HEK293 (cell line): Measurements from ENCODE around the gene LGI4.

Experiments used
- BCL11B ChIP-seq: fragments of 450-650 bp; formaldehyde crosslinking; IDR thresholded peaks from 2 replicates; pipeline ENCODE4 v1.5.1; 2016; ENCODE audit warnings: low read depth, missing biosample characterization, missing genetic modification characterization
- EGR2 ChIP-seq: fragments of 450-650 bp; formaldehyde crosslinking; IDR thresholded peaks from 2 replicates; pipeline ENCODE4 v1.5.1; 2016; ENCODE audit warnings: low read depth, missing biosample characterization, missing genetic modification characterization
- KLF16 ChIP-seq: fragments of 450-650 bp; formaldehyde crosslinking; IDR thresholded peaks from 2 replicates; pipeline ENCODE4 v1.5.1; 2017; ENCODE audit warnings: missing biosample characterization, missing genetic modification characterization
- ZBTB20 ChIP-seq: fragments of 450-650 bp; formaldehyde crosslinking; IDR thresholded peaks from 2 replicates; pipeline ENCODE4 v1.5.1; 2016; ENCODE audit warnings: missing biosample characterization, missing genetic modification characterization
- ZBTB48 ChIP-seq: fragments of 450-650 bp; formaldehyde crosslinking; IDR thresholded peaks from 2 replicates; pipeline ENCODE4 v1.5.1; 2016; ENCODE audit warnings: missing biosample characterization, missing genetic modification characterization
- ZEB2 ChIP-seq: fragments of 450-650 bp; formaldehyde crosslinking; IDR thresholded peaks from 2 replicates; pipeline ENCODE4 v1.5.1; 2016; ENCODE audit warnings: missing biosample characterization, missing genetic modification characterization
- ZFP37 ChIP-seq: fragments of 450-650 bp; formaldehyde crosslinking; IDR thresholded peaks from 2 replicates; pipeline ENCODE4 v1.5.1; 2016; ENCODE audit warnings: missing biosample characterization, missing genetic modification characterization
- ZFP41 ChIP-seq: fragments of 450-650 bp; formaldehyde crosslinking; IDR thresholded peaks from 2 replicates; pipeline ENCODE4 v1.5.1; 2016; ENCODE audit warnings: missing biosample characterization, missing genetic modification characterization, borderline replicate concordance
- ZNF174 ChIP-seq: fragments of 450-650 bp; formaldehyde crosslinking; IDR thresholded peaks from 2 replicates; pipeline ENCODE4 v1.5.0; 2017; ENCODE audit warnings: missing biosample characterization, mild to moderate bottlenecking, missing genetic modification characterization
- ZNF2 ChIP-seq: fragments of 450-650 bp; formaldehyde crosslinking; IDR thresholded peaks from 2 replicates; pipeline ENCODE4 v1.5.1; 2016; ENCODE audit warnings: missing biosample characterization, missing genetic modification characterization
- ZNF266 ChIP-seq: fragments of 450-650 bp; formaldehyde crosslinking; IDR thresholded peaks from 2 replicates; pipeline ENCODE4 v1.5.1; 2016; ENCODE audit warnings: missing biosample characterization, missing genetic modification characterization, low read depth
- ZNF335 ChIP-seq: fragments of 450-650 bp; formaldehyde crosslinking; conservative IDR thresholded peaks from 2 replicates; pipeline ENCODE4 v1.5.1; 2016; ENCODE audit warnings: missing biosample characterization, missing genetic modification characterization
- ZNF530 ChIP-seq: fragments of 450-650 bp; formaldehyde crosslinking; IDR thresholded peaks from 2 replicates; pipeline ENCODE4 v1.5.1; 2016; ENCODE audit warnings: low read depth, missing biosample characterization, missing genetic modification characterization
- ZNF555 ChIP-seq: fragments of 450-650 bp; formaldehyde crosslinking; conservative IDR thresholded peaks from 2 replicates; pipeline ENCODE4 v1.5.1; 2017; ENCODE audit warnings: missing biosample characterization, mild to moderate bottlenecking, missing genetic modification characterization, inconsistent platforms
- ZNF629 ChIP-seq: fragments of 450-650 bp; formaldehyde crosslinking; IDR thresholded peaks from 2 replicates; pipeline ENCODE4 v1.5.1; 2017; ENCODE audit warnings: missing biosample characterization, missing genetic modification characterization
- ZNF664 ChIP-seq: fragments of 450-650 bp; formaldehyde crosslinking; IDR thresholded peaks from 2 replicates; pipeline ENCODE4 v1.5.1; 2016; ENCODE audit warnings: missing biosample characterization, missing genetic modification characterization
- ZNF76 ChIP-seq: fragments of 450-650 bp; formaldehyde crosslinking; IDR thresholded peaks from 2 replicates; pipeline ENCODE4; 2016; ENCODE audit warnings: low read depth, missing biosample characterization, missing genetic modification characterization, borderline replicate concordance
- ZNF843 ChIP-seq: fragments of 450-650 bp; formaldehyde crosslinking; IDR thresholded peaks from 2 replicates; pipeline ENCODE4 v1.5.1; 2016; ENCODE audit warnings: missing biosample characterization, missing genetic modification characterization
- TF ChIP-seq, protein P1 (sequence below): fragments of 450-650 bp; formaldehyde crosslinking; IDR thresholded peaks from 2 replicates; pipeline ENCODE4 v1.5.1; 2017; ENCODE audit warnings: missing biosample characterization, missing genetic modification characterization
- TF ChIP-seq, protein P2 (sequence below): fragments of 450-650 bp; formaldehyde crosslinking; IDR thresholded peaks from 2 replicates; pipeline ENCODE4 v1.5.1; 2017; ENCODE audit warnings: missing biosample characterization, missing genetic modification characterization
- TF ChIP-seq, protein P3 (sequence below): IDR thresholded peaks from 2 replicates; pipeline ENCODE4 v1.6.1; 2011; ENCODE audit warnings: mild to moderate bottlenecking, low read depth, low read length, borderline replicate concordance
- TF ChIP-seq, protein P4 (sequence below): fragments of 450-650 bp; formaldehyde crosslinking; IDR thresholded peaks from 2 replicates; pipeline ENCODE4 v1.5.1; 2016; ENCODE audit warnings: missing biosample characterization, missing genetic modification characterization, low read depth
- TF ChIP-seq, protein P5 (sequence below): fragments of 450-650 bp; formaldehyde crosslinking; IDR thresholded peaks from 2 replicates; pipeline ENCODE4 v1.5.1; 2016; ENCODE audit warnings: missing biosample characterization, missing genetic modification characterization, borderline replicate concordance
- TF ChIP-seq, protein P6 (sequence below): fragments of 450-650 bp; formaldehyde crosslinking; IDR thresholded peaks from 2 replicates; pipeline ENCODE4 v1.5.1; 2016; ENCODE audit warnings: missing biosample characterization, missing genetic modification characterization
- TF ChIP-seq, protein P7 (sequence below): fragments of 450-650 bp; formaldehyde crosslinking; IDR thresholded peaks from 2 replicates; pipeline ENCODE4 v1.5.1; 2016; ENCODE audit warnings: missing biosample characterization, missing genetic modification characterization

Gene LGI4

DNA sequence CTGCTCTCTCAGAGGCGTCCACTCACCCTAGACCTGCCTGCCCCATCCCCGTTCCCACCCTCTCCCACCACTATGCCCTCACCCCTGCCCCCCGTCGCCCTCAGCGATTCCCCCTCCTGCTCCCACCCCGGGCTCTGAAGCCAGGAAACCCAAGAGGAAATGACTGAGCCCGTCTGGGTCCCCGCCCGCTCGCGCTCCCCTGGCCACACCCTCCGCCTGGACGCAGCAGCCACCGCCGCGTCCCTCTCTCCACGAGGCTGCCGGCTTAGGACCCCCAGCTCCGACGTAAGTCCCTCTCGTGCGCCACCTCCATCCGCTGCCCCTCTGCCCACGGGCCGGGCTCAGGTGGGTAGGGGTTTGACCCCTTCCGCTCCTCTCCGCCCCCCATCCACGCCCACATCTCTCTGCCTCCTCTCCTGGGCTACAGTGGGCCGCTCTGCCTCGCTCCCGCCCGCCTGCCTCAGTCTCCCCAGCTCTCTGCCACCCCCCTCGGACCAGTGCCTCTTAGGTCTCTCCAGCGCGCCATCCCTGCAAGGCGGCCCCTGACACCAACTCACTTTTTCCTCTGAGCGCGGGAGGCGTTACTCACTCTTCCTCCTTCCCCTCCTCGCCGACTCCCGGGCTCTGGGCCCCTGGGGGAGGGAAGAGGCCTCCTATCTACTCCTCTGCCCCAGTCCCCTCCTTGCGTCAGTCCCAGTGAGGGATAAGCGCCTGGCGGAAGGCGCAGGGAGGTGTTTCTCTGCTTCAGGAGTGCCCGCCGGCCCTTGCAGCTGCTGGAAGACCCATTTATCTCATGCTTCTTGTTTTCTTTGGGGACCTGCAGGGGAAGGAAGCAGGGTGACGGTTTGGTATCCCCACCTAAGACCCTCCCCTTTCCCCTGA, 19.9 kb upstream of the LGI4 start, which contains the start of gene FXYD5 (continued):
- TF ChIP-seq, protein P1, sequence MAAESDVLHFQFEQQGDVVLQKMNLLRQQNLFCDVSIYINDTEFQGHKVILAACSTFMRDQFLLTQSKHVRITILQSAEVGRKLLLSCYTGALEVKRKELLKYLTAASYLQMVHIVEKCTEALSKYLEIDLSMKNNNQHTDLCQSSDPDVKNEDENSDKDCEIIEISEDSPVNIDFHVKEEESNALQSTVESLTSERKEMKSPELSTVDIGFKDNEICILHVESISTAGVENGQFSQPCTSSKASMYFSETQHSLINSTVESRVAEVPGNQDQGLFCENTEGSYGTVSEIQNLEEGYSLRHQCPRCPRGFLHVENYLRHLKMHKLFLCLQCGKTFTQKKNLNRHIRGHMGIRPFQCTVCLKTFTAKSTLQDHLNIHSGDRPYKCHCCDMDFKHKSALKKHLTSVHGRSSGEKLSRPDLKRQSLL (tag by site-specific recombination), result peak; percentile 75; the same call in 1 of the 2 replicates
- TF ChIP-seq, protein P2, sequence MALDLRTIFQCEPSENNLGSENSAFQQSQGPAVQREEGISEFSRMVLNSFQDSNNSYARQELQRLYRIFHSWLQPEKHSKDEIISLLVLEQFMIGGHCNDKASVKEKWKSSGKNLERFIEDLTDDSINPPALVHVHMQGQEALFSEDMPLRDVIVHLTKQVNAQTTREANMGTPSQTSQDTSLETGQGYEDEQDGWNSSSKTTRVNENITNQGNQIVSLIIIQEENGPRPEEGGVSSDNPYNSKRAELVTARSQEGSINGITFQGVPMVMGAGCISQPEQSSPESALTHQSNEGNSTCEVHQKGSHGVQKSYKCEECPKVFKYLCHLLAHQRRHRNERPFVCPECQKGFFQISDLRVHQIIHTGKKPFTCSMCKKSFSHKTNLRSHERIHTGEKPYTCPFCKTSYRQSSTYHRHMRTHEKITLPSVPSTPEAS (tag by site-specific recombination), result peak; percentile 70
- TF ChIP-seq ZNF2 (tag by site-specific recombination) (peak; percentile 98), ZFP41 (tag by site-specific recombination) (no peak), ZBTB20 (tag by site-specific recombination) (peak; percentile 100), ZNF335 (tag by site-specific recombination) (peak; percentile 100), ZNF629 (peak; percentile 79; the same call in 1 of the 2 replicates), KLF16 (peak; percentile 98), ZNF843 (peak; percentile 87), ZNF174 (no peak), ZNF555 (tag by site-specific recombination) (no peak), ZNF664 (tag by site-specific recombination) (peak; percentile 34; the same call in 1 of the 2 replicates), ZBTB48 (peak; percentile 97), ZFP37 (peak; percentile 100), ZNF530 (tag by site-specific recombination) (no peak), ZNF76 (tag by site-specific recombination) (peak; percentile 80), EGR2 (tag by site-specific recombination) (peak; percentile 99), BCL11B (tag by site-specific recombination) (peak; percentile 76; the same call in 1 of the 2 replicates), ZEB2 (tag by site-specific recombination) (peak; percentile 93), ZNF266 (tag by site-specific recombination) (0 out of 2 replicates have a peak, but pooled peaks have one; percentile 6)
- TF ChIP-seq, protein P3, sequence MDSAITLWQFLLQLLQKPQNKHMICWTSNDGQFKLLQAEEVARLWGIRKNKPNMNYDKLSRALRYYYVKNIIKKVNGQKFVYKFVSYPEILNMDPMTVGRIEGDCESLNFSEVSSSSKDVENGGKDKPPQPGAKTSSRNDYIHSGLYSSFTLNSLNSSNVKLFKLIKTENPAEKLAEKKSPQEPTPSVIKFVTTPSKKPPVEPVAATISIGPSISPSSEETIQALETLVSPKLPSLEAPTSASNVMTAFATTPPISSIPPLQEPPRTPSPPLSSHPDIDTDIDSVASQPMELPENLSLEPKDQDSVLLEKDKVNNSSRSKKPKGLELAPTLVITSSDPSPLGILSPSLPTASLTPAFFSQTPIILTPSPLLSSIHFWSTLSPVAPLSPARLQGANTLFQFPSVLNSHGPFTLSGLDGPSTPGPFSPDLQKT, result no peak
- TF ChIP-seq, protein P4, sequence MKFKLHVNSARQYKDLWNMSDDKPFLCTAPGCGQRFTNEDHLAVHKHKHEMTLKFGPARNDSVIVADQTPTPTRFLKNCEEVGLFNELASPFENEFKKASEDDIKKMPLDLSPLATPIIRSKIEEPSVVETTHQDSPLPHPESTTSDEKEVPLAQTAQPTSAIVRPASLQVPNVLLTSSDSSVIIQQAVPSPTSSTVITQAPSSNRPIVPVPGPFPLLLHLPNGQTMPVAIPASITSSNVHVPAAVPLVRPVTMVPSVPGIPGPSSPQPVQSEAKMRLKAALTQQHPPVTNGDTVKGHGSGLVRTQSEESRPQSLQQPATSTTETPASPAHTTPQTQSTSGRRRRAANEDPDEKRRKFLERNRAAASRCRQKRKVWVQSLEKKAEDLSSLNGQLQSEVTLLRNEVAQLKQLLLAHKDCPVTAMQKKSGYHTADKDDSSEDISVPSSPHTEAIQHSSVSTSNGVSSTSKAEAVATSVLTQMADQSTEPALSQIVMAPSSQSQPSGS, result no peak
- TF ChIP-seq, protein P5, sequence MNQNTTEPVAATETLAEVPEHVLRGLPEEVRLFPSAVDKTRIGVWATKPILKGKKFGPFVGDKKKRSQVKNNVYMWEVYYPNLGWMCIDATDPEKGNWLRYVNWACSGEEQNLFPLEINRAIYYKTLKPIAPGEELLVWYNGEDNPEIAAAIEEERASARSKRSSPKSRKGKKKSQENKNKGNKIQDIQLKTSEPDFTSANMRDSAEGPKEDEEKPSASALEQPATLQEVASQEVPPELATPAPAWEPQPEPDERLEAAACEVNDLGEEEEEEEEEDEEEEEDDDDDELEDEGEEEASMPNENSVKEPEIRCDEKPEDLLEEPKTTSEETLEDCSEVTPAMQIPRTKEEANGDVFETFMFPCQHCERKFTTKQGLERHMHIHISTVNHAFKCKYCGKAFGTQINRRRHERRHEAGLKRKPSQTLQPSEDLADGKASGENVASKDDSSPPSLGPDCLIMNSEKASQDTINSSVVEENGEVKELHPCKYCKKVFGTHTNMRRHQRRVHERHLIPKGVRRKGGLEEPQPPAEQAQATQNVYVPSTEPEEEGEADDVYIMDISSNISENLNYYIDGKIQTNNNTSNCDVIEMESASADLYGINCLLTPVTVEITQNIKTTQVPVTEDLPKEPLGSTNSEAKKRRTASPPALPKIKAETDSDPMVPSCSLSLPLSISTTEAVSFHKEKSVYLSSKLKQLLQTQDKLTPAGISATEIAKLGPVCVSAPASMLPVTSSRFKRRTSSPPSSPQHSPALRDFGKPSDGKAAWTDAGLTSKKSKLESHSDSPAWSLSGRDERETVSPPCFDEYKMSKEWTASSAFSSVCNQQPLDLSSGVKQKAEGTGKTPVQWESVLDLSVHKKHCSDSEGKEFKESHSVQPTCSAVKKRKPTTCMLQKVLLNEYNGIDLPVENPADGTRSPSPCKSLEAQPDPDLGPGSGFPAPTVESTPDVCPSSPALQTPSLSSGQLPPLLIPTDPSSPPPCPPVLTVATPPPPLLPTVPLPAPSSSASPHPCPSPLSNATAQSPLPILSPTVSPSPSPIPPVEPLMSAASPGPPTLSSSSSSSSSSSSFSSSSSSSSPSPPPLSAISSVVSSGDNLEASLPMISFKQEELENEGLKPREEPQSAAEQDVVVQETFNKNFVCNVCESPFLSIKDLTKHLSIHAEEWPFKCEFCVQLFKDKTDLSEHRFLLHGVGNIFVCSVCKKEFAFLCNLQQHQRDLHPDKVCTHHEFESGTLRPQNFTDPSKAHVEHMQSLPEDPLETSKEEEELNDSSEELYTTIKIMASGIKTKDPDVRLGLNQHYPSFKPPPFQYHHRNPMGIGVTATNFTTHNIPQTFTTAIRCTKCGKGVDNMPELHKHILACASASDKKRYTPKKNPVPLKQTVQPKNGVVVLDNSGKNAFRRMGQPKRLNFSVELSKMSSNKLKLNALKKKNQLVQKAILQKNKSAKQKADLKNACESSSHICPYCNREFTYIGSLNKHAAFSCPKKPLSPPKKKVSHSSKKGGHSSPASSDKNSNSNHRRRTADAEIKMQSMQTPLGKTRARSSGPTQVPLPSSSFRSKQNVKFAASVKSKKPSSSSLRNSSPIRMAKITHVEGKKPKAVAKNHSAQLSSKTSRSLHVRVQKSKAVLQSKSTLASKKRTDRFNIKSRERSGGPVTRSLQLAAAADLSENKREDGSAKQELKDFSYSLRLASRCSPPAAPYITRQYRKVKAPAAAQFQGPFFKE (tag by site-specific recombination), result peak; percentile 96; the same call in 1 of the 2 replicates
- TF ChIP-seq, protein P6, sequence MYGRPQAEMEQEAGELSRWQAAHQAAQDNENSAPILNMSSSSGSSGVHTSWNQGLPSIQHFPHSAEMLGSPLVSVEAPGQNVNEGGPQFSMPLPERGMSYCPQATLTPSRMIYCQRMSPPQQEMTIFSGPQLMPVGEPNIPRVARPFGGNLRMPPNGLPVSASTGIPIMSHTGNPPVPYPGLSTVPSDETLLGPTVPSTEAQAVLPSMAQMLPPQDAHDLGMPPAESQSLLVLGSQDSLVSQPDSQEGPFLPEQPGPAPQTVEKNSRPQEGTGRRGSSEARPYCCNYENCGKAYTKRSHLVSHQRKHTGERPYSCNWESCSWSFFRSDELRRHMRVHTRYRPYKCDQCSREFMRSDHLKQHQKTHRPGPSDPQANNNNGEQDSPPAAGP, result peak; percentile 99
- TF ChIP-seq, protein P7, sequence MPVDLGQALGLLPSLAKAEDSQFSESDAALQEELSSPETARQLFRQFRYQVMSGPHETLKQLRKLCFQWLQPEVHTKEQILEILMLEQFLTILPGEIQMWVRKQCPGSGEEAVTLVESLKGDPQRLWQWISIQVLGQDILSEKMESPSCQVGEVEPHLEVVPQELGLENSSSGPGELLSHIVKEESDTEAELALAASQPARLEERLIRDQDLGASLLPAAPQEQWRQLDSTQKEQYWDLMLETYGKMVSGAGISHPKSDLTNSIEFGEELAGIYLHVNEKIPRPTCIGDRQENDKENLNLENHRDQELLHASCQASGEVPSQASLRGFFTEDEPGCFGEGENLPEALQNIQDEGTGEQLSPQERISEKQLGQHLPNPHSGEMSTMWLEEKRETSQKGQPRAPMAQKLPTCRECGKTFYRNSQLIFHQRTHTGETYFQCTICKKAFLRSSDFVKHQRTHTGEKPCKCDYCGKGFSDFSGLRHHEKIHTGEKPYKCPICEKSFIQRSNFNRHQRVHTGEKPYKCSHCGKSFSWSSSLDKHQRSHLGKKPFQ (tag by site-specific recombination), result 0 out of 2 replicates have a peak, but pooled peaks have one; percentile 48
